ENCODE measurements around the gene KCNN1.

DNA sequence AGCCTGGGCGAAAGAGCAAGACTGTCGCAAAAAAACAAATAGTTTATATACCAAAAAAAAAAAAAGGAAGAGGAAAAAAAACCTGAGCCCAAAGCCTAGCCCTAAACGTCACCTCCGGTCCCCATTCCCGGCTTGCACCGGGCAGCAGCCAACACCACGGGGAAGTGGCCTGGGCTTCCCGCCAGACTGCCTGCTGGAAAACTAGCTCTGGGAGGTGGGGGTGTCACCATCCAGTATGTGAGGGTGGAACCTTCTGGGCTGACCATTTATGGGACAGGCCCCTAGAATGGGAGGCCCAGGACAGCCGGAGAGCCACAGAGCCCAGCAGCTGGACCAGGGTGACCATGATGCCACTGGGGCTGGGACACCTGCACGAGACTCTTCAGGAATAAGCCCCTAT, 82.5 kb downstream of the KCNN1 start:
- TF ChIP-seq CTCF (IDR thresholded peaks at IDR 0.05; ENCODE audit: low read depth, low read length) (no peak), POLR2A (IDR thresholded peaks at IDR 0.05; ENCODE audit: extremely low read depth, insufficient read length) (no peak)
- TF ChIP-seq, protein P1, sequence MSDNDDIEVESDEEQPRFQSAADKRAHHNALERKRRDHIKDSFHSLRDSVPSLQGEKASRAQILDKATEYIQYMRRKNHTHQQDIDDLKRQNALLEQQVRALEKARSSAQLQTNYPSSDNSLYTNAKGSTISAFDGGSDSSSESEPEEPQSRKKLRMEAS (IDR thresholded peaks at IDR 0.05; ENCODE audit: low read depth, low read length): no peak

All from NB4 (cell line).